Neural progenitor cell (in vitro differentiated cells): ENCODE measurements around the gene STARD9.
"Not testable (repeated sequence)": the region's sequence is repeated elsewhere in the genome, so short reads cannot be mapped to it uniquely, and the experiment has no call there.

ENCODE experiments used
- EZH2 ChIP-seq: fragments of 200-600 bp; sonication (generic); IDR thresholded peaks from 2 replicates; pipeline ENCODE4 v1.6.1; 2017; ENCODE audit warnings: antibody characterized with exemption, mild to moderate bottlenecking, moderate library complexity
- TF ChIP-seq, protein P1 (sequence below): fragments of 200-600 bp; sonication (generic); IDR thresholded peaks from 2 replicates; pipeline ENCODE4 v1.5.1; 2017; ENCODE audit warnings: antibody characterized with exemption, mild to moderate bottlenecking

DNA sequence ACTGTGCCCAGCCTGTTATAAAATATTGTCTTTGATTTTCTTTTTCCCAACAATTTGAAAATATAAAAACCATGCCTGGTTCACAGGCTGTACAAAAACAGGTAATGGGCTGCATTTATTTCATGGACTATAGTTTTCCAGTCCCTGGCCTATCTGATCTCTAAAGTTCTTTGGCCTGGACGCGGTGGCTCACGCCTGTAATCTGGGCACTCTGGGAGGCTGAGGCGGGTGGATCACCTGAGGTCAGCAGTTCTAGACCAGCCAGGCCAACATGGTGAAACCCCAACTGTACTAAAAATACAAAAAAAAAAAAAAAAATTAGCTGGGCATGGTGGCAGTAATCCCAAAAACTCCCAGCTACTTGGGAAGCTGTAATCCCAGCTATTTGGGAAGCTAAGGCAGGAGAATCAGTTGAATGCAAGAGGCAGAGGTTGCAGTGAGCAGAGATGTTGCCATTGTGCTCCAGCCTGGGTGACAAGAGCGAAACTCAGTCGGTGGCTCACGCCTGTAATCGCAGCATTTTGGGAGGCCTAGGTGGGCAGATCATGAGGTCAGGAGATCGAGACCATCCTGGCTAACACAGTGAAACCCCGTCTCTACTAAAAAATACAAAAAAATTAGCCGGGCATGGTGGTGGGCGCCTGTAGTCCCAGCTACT lies 18.7 kb upstream of the STARD9 start:
- TF ChIP-seq, protein P1, sequence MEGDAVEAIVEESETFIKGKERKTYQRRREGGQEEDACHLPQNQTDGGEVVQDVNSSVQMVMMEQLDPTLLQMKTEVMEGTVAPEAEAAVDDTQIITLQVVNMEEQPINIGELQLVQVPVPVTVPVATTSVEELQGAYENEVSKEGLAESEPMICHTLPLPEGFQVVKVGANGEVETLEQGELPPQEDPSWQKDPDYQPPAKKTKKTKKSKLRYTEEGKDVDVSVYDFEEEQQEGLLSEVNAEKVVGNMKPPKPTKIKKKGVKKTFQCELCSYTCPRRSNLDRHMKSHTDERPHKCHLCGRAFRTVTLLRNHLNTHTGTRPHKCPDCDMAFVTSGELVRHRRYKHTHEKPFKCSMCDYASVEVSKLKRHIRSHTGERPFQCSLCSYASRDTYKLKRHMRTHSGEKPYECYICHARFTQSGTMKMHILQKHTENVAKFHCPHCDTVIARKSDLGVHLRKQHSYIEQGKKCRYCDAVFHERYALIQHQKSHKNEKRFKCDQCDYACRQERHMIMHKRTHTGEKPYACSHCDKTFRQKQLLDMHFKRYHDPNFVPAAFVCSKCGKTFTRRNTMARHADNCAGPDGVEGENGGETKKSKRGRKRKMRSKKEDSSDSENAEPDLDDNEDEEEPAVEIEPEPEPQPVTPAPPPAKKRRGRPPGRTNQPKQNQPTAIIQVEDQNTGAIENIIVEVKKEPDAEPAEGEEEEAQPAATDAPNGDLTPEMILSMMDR, result not testable (repeated sequence)
- TF ChIP-seq EZH2, result not testable (repeated sequence)
